Measurements from ENCODE around the gene LAMA4. TPM values are rescaled to one million over a fixed set of nuclear protein-coding genes. Genes with fewer than 3 reads are reported as not detected.

LAMA4 gene
- total RNA-seq, 4 donors from 2014 or later: 212 to 265 (median 238) TPM

DNA sequence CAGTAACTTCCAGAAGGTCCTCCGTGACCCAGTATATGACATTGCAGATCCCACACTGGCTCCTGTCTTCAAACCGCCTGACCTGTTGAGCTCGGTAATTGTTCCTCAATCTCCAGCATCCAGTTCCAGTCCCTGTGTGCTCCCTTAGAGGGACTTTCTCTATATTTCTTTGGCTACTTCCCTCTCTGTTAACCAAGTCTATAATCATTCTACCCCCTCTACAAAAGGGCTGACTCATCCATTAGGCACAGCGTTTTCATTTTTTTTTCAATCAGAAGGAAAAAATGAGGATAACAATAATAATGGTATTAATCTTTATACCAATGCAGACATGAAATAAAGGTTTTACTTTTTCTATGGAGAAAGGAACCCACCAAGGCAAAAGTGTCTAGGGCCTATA lies 97.7 kb downstream of the LAMA4 start:
- TF ChIP-seq, protein P1, sequence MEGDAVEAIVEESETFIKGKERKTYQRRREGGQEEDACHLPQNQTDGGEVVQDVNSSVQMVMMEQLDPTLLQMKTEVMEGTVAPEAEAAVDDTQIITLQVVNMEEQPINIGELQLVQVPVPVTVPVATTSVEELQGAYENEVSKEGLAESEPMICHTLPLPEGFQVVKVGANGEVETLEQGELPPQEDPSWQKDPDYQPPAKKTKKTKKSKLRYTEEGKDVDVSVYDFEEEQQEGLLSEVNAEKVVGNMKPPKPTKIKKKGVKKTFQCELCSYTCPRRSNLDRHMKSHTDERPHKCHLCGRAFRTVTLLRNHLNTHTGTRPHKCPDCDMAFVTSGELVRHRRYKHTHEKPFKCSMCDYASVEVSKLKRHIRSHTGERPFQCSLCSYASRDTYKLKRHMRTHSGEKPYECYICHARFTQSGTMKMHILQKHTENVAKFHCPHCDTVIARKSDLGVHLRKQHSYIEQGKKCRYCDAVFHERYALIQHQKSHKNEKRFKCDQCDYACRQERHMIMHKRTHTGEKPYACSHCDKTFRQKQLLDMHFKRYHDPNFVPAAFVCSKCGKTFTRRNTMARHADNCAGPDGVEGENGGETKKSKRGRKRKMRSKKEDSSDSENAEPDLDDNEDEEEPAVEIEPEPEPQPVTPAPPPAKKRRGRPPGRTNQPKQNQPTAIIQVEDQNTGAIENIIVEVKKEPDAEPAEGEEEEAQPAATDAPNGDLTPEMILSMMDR (IDR thresholded peaks at IDR 0.05; ENCODE audit: low read depth): no peak

DNA sequence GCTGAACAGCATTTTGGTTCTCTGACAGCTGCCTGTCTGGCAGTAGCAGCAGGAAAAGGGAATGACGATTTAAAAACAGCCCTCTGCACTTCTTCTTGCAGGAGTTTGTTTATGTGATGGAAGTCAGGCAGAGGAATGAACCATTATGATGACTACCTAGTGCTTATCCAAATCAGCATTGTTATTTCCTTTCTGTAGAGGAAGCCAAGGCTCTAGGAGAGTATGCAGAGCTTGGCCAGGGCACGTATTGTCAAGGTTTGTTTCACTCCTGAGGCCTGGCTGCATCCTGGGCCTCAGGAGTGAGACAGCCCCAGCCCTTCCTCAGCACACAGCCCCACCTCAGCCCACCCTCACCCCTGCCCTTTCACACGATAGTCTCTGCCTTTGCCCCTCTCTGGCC lies 98.5 kb downstream of the LAMA4 start:
- TF ChIP-seq, protein P1 (IDR thresholded peaks at IDR 0.05; ENCODE audit: low read depth): no peak

DNA sequence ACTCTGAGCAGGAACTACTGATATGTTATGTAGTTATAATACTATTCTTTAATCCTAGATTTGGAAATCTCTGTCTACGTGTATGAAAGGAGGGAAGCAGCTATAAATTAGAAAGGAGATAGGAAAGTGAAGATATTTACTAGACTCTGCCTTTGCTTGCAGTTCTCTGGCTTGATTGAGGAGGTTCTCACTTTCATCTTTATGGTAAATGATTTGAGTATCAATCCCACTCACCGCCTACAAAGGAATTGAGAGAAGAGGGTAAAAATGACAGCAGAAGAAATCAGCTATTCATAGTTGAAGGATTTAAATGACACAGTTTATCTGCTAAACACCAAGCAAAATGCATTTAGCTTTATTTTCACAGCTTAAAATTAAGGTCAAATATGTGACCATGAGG lies 99.7 kb downstream of the LAMA4 start:
- TF ChIP-seq, protein P1 (IDR thresholded peaks at IDR 0.05; ENCODE audit: low read depth): no peak

- TF ChIP-seq, protein P1 (IDR thresholded peaks at IDR 0.05; ENCODE audit: low read depth): no peak
These were observed 100.3 kb downstream of the LAMA4 start for GRCh38 chr6:112153926-112154607.

- TF ChIP-seq, protein P1 (IDR thresholded peaks at IDR 0.05; ENCODE audit: low read depth): no peak
These were observed 104.0 kb downstream of the LAMA4 start for GRCh38 chr6:112150363-112150762.

- TF ChIP-seq, protein P1 (IDR thresholded peaks at IDR 0.05; ENCODE audit: low read depth): no peak
These were observed 104.6 kb downstream of the LAMA4 start for GRCh38 chr6:112149719-112150263.

DNA sequence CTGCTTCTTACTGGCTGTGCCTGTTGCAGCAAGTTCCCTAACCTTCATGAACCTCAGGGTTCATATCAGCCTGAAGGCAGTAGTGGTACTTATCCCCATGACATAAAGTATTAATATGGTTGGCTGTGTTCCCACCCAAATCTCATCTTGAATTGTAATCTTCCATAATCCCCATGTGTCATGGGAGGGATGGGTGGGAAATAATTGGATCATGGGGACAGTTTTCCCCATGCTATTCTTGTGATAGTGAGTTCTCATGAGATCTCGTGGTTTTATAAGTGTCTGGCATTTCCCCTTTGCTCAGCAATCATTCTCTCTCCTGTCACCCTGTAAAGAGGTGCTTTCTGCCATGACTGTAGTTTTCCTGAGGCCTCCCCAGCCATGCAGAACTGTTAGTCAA lies 105.1 kb downstream of the LAMA4 start:
- TF ChIP-seq, protein P1 (IDR thresholded peaks at IDR 0.05; ENCODE audit: low read depth): no peak
